ENCODE data around the gene RCCD1. TPM values are rescaled to one million over a fixed set of nuclear protein-coding genes. Genes with fewer than 3 reads are reported as not detected.

RCCD1 gene
- total and polyA plus RNA-seq, 2 donors (not counting 1 experiment from before 2014, with no cell fraction given): 11.0 to 20.5 TPM

GRCh38 chr15:90932660-90932991 lies 22.1 kb upstream of the RCCD1 start:
- peak overlapping the region; percentile 41 to 93 for H3K27ac ChIP-seq (ENCODE audit: low read length in 2 of 2)
- ATAC-seq (ENCODE audit: low read depth): no peak
- H3K4me1 ChIP-seq (ENCODE audit: control insufficient read depth in 2 of 2, insufficient read depth in 2 of 2, low read length in 2 of 2): peaks cover 42 to 64% of the 10 kb centered on the region in 2 donors
- Mint-ChIP-seq H3K4me1 (peaks cover 52% of the 10 kb centered on the region), H3K9me3 (ENCODE audit: insufficient read depth) (no peaks in the 10 kb centered on the region), H3K27ac (peak overlapping the region; percentile 99), H3K27me3 (no peaks in the 10 kb centered on the region), H3K4me3 (peak overlapping the region; percentile 98)
- H3K9me3 ChIP-seq (ENCODE audit: control extremely low read depth in 1 of 3, control insufficient read depth in 2 of 3, insufficient read depth in 1 of 3, low read length in 2 of 3): no peaks in the 10 kb centered on the region
- peaks cover 9% of the 10 kb centered on the region for H4K20me1 ChIP-seq (ENCODE audit: control insufficient read depth, insufficient read depth, low read length, poor library complexity, severe bottlenecking)
- peaks cover 0 to 3% of the 10 kb centered on the region in 2 experiments for H3K36me3 ChIP-seq (replicated peaks in 1 of 2; ENCODE audit: control extremely low read depth in 1 of 2, control insufficient read depth in 1 of 2, extremely low read depth in 1 of 2, insufficient read depth in 2 of 2, low read length in 1 of 2)
- no peaks in the 10 kb centered on the region for H3K27me3 ChIP-seq (replicated peaks in 1 of 4; ENCODE audit: control extremely low read depth in 1 of 4, control insufficient read depth in 3 of 4, insufficient read depth in 4 of 4, low read length in 3 of 4)
- H3K4me3 ChIP-seq (ENCODE audit: control extremely low read depth in 1 of 5, extremely low read depth in 1 of 5, insufficient read depth in 1 of 5, low read depth in 2 of 5, low read length in 4 of 5): peak overlapping the region in 4 of 5 experiments; percentile 72 to 97 (median 88)
- peak overlapping the region; percentile 89 for H2AFZ ChIP-seq (ENCODE audit: insufficient read depth, low read depth, low read length, poor library complexity, severe bottlenecking)
- DNase-seq: no peak
- H3K79me2 ChIP-seq (ENCODE audit: control insufficient read depth, insufficient read depth, low read length): peaks cover 14% of the 10 kb centered on the region
- intact Hi-C loops (cut with micrococcal nuclease): loop anchor here (5.0 to 10.0 kb wide), 3 partner anchors 740 to 1238 kb away; partner anchors contain the start of genes AP3S2, PEX11A and WDR93
- peak overlapping the region; percentile 79 for H3K9ac ChIP-seq (ENCODE audit: low read length)
- POLR2A ChIA-PET: interaction anchor here (0.6 to 6.9 kb wide), 11 partner anchors 10 to 1968 kb away, joined by 3 to 66 read pairs (median 4); partner anchors contain the start of genes CHD2, IDH2, MAN2A2 and RCCD1
- H3K4me2 ChIP-seq (replicated peaks; ENCODE audit: low read depth, low read length, poor library complexity, severe bottlenecking): peak overlapping the region; percentile 94
- TF ChIP-seq, protein P1, sequence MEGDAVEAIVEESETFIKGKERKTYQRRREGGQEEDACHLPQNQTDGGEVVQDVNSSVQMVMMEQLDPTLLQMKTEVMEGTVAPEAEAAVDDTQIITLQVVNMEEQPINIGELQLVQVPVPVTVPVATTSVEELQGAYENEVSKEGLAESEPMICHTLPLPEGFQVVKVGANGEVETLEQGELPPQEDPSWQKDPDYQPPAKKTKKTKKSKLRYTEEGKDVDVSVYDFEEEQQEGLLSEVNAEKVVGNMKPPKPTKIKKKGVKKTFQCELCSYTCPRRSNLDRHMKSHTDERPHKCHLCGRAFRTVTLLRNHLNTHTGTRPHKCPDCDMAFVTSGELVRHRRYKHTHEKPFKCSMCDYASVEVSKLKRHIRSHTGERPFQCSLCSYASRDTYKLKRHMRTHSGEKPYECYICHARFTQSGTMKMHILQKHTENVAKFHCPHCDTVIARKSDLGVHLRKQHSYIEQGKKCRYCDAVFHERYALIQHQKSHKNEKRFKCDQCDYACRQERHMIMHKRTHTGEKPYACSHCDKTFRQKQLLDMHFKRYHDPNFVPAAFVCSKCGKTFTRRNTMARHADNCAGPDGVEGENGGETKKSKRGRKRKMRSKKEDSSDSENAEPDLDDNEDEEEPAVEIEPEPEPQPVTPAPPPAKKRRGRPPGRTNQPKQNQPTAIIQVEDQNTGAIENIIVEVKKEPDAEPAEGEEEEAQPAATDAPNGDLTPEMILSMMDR (IDR thresholded peaks at IDR 0.05): peak; percentile 52
- TF ChIP-seq EZH2 (IDR thresholded peaks at IDR 0.05; ENCODE audit: borderline replicate concordance, insufficient read depth, low read depth, low read length, poor library complexity, severe bottlenecking): no peak
- WGBS (ENCODE audit: insufficient coverage): 2% methylated on average over 4 of the region's 5 CpGs
- CTCF ChIA-PET: interaction anchor here (0.7 to 9.5 kb wide), 39 partner anchors 9 to 639 kb away, joined by 3 to 260 read pairs (median 4); partner anchors contain the start of genes FES, MAN2A2, RCCD1 and VPS33B

- no peaks in the 10 kb centered on the region for H3K9me3 ChIP-seq (ENCODE audit: control extremely low read depth in 1 of 3, control insufficient read depth in 2 of 3, insufficient read depth in 1 of 3, low read length in 2 of 3)
- peaks cover 9% of the 10 kb centered on the region for H4K20me1 ChIP-seq (ENCODE audit: control insufficient read depth, insufficient read depth, low read length, poor library complexity, severe bottlenecking)
- no peak overlapping the region for H3K4me2 ChIP-seq (replicated peaks; ENCODE audit: low read depth, low read length, poor library complexity, severe bottlenecking)
- H3K79me2 ChIP-seq (ENCODE audit: control insufficient read depth, insufficient read depth, low read length): peaks cover 14% of the 10 kb centered on the region
- Mint-ChIP-seq H3K4me1 (peaks cover 52% of the 10 kb centered on the region), H3K9me3 (ENCODE audit: insufficient read depth) (no peaks in the 10 kb centered on the region), H3K27me3 (no peaks in the 10 kb centered on the region), H3K27ac (peak overlapping the region; percentile 26), H3K4me3 (peak overlapping the region; percentile 98)
- peaks cover 3 to 9% of the 10 kb centered on the region in 2 experiments for H3K36me3 ChIP-seq (replicated peaks in 1 of 2; ENCODE audit: control extremely low read depth in 1 of 2, control insufficient read depth in 1 of 2, extremely low read depth in 1 of 2, insufficient read depth in 2 of 2, low read length in 1 of 2)
- no peak overlapping the region for H3K9ac ChIP-seq (ENCODE audit: low read length)
- ChIA-PET CTCF (interaction anchor here (0.5 to 9.5 kb wide), 29 partner anchors 10 to 700 kb away, joined by 3 to 260 read pairs (median 4); partner anchors contain the start of genes CIB1, FES, GDPGP1 and MAN2A2), POLR2A (interaction anchor here (1.9 to 6.9 kb wide), 3 partner anchors 31 to 48 kb away, joined by 5 to 66 read pairs (median 8); partner anchors contain the start of gene MAN2A2)
- H2AFZ ChIP-seq (ENCODE audit: insufficient read depth, low read depth, low read length, poor library complexity, severe bottlenecking): no peak overlapping the region
- no peaks in the 10 kb centered on the region for H3K27me3 ChIP-seq (replicated peaks in 1 of 4; ENCODE audit: control extremely low read depth in 1 of 4, control insufficient read depth in 3 of 4, insufficient read depth in 4 of 4, low read length in 3 of 4)
- peaks cover 42 to 64% of the 10 kb centered on the region in 2 donors for H3K4me1 ChIP-seq (ENCODE audit: control insufficient read depth in 2 of 2, insufficient read depth in 2 of 2, low read length in 2 of 2)
- ATAC-seq (ENCODE audit: low read depth) (no peak), DNase-seq (no peak)
- intact Hi-C loops (cut with micrococcal nuclease): loop anchor here (5.0 to 10.0 kb wide), 3 partner anchors 741 to 1238 kb away; partner anchors contain the start of genes AP3S2, PEX11A and WDR93
- TF ChIP-seq EZH2 (IDR thresholded peaks at IDR 0.05; ENCODE audit: borderline replicate concordance, insufficient read depth, low read depth, low read length, poor library complexity, severe bottlenecking): no peak
- TF ChIP-seq, protein P1 (IDR thresholded peaks at IDR 0.05): no peak
- no peak overlapping the region for H3K27ac ChIP-seq (ENCODE audit: low read length in 2 of 2)
- 75% methylated on average over 1 of the region's 1 CpG for WGBS (ENCODE audit: insufficient coverage)
- no peak overlapping the region for H3K4me3 ChIP-seq (ENCODE audit: control extremely low read depth in 1 of 5, extremely low read depth in 1 of 5, insufficient read depth in 1 of 5, low read depth in 2 of 5, low read length in 4 of 5)
These were observed 21.4 kb upstream of the RCCD1 start for GRCh38 chr15:90933301-90933700.
